ENCODE data around the gene ARL5A.

Gene ARL5A

DNA sequence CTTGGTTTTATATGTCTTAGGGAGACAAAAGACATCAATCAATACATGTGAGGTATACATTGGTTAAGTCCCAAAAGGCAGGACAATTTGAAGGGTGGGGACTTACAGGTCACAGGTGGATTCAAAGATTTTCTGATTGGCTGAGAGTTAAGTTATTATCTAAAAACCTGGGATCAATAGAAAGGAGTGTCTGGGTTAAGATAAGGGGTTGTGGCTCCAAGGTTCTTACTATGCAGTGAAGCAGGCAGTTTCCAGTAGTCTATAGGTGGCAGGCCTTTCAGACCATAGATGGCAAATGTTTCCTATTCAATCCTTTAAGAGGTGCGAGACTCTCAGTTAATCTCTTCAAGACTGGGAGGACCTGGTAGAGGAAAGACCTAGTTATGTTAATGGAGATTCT is 51.9 kb downstream of the ARL5A start:
- no peak overlapping the region for H3K18ac ChIP-seq (ENCODE audit: low read length)
- H2BK120ac ChIP-seq (ENCODE audit: insufficient read depth, low read length, poor library complexity) = no peak overlapping the region
- no peaks in the 10 kb centered on the region for H3K79me2 ChIP-seq (ENCODE audit: control insufficient read depth, insufficient read depth, low read length, poor library complexity)
- no peaks in the 10 kb centered on the region for H3K9me3 ChIP-seq (ENCODE audit: insufficient read depth, low read depth, low read length)
- no peak overlapping the region for H2BK12ac ChIP-seq (ENCODE audit: low read length)
- H3K14ac ChIP-seq (ENCODE audit: low read length) = no peak overlapping the region
- no peak overlapping the region for H3K27ac ChIP-seq (ENCODE audit: low read depth, low read length)
- H3K4me3 ChIP-seq (ENCODE audit: low read depth, low read length) = no peak overlapping the region
- DNase-seq = no peak
- no peaks in the 10 kb centered on the region for H3K79me1 ChIP-seq (ENCODE audit: low read length)
- no peak overlapping the region for H3K4ac ChIP-seq (ENCODE audit: low read depth, low read length)
- no peak overlapping the region for H2AK5ac ChIP-seq (ENCODE audit: low read length)
- no peak overlapping the region for H2BK5ac ChIP-seq (ENCODE audit: low read depth, low read length, poor library complexity)
- H4K91ac ChIP-seq (ENCODE audit: low read depth, low read length) = no peak overlapping the region
- no peak overlapping the region for H3K9ac ChIP-seq (ENCODE audit: low read length)
- H3K36me3 ChIP-seq (ENCODE audit: control insufficient read depth in 1 of 2, insufficient read depth in 2 of 2, low read length in 2 of 2) = peaks cover 4 to 18% of the 10 kb centered on the region in 2 experiments
- no peak overlapping the region for H4K8ac ChIP-seq (ENCODE audit: low read depth, low read length)
- H4K12ac ChIP-seq (ENCODE audit: low read depth, low read length) = no peak overlapping the region
- no peak overlapping the region for H2AFZ ChIP-seq (ENCODE audit: insufficient read depth, low read length, poor library complexity)
- no peaks in the 10 kb centered on the region for H3K27me3 ChIP-seq (ENCODE audit: insufficient read depth, low read length)
- no peak overlapping the region for H3K4me2 ChIP-seq (ENCODE audit: low read length)
- WGBS (ENCODE audit: extremely low coverage, insufficient coverage, insufficient read length) = no CpG with 5 or more reads among the region's 1 CpG
- H3K23ac ChIP-seq (ENCODE audit: low read length) = no peak overlapping the region
- no peaks in the 10 kb centered on the region for H3K4me1 ChIP-seq (ENCODE audit: control insufficient read depth in 1 of 2, insufficient read depth in 2 of 2, low read length in 2 of 2)

DNA sequence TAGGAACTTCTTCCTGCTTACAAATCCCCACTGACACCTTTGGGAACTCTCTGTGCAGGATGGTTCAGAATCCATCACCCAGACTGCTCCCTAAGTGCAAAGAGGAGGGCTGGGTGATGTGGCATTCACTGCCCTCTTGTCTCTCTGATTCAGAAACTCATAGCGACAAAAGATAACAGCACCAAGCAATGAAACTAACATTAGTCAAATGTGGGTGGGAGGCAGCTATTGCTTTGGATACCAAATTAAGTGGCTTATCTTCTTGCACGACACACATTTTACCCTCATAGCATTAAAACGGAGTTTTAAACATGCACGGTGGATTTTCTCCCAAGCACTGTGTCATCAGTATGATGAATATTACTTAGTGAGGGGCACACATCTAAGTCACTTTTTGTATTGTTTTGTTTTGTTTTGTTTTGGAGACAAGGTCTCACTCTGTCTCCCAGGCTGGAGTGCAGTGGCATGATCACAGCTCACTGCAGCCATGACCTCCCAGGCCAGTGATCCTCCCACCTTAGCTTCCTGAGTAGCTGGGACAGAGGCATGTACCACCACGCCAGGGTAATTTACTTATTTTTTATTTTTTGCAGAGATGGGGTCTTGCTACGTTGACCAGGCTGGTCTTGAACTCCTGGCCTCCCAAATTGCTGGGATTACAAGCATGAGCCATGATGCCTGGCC is 53.0 kb downstream of the ARL5A start:
- no peak overlapping the region for H3K18ac ChIP-seq (ENCODE audit: low read length)
- H2BK12ac ChIP-seq (ENCODE audit: low read length) = no peak overlapping the region
- no peak overlapping the region for H3K23ac ChIP-seq (ENCODE audit: low read length)
- H3K9me3 ChIP-seq (ENCODE audit: insufficient read depth, low read depth, low read length) = no peaks in the 10 kb centered on the region
- no peaks in the 10 kb centered on the region for H3K27me3 ChIP-seq (ENCODE audit: insufficient read depth, low read length)
- no peak overlapping the region for H3K14ac ChIP-seq (ENCODE audit: low read length)
- no peaks in the 10 kb centered on the region for H3K79me1 ChIP-seq (ENCODE audit: low read length)
- H2AK5ac ChIP-seq (ENCODE audit: low read length) = no peak overlapping the region
- H3K36me3 ChIP-seq (ENCODE audit: control insufficient read depth in 1 of 2, insufficient read depth in 2 of 2, low read length in 2 of 2) = peaks cover 4 to 18% of the 10 kb centered on the region in 2 experiments
- H4K12ac ChIP-seq (ENCODE audit: low read depth, low read length) = no peak overlapping the region
- no peak overlapping the region for H4K91ac ChIP-seq (ENCODE audit: low read depth, low read length)
- H4K8ac ChIP-seq (ENCODE audit: low read depth, low read length) = no peak overlapping the region
- no CpG with 5 or more reads among the region's 6 CpGs for WGBS (ENCODE audit: extremely low coverage, insufficient coverage, insufficient read length)
- no peak overlapping the region for H2BK5ac ChIP-seq (ENCODE audit: low read depth, low read length, poor library complexity)
- no peaks in the 10 kb centered on the region for H3K79me2 ChIP-seq (ENCODE audit: control insufficient read depth, insufficient read depth, low read length, poor library complexity)
- no peak overlapping the region for H3K4me3 ChIP-seq (ENCODE audit: low read depth, low read length)
- no peak overlapping the region for H3K9ac ChIP-seq (ENCODE audit: low read length)
- DNase-seq = peak in 1 of 2 donors; percentile 34
- H3K27ac ChIP-seq (ENCODE audit: low read depth, low read length) = no peak overlapping the region
- H2AFZ ChIP-seq (ENCODE audit: insufficient read depth, low read length, poor library complexity) = no peak overlapping the region
- no peak overlapping the region for H2BK120ac ChIP-seq (ENCODE audit: insufficient read depth, low read length, poor library complexity)
- H3K4ac ChIP-seq (ENCODE audit: low read depth, low read length) = no peak overlapping the region
- H3K4me2 ChIP-seq (ENCODE audit: low read length) = no peak overlapping the region
- no peaks in the 10 kb centered on the region for H3K4me1 ChIP-seq (ENCODE audit: control insufficient read depth in 1 of 2, insufficient read depth in 2 of 2, low read length in 2 of 2)

DNA sequence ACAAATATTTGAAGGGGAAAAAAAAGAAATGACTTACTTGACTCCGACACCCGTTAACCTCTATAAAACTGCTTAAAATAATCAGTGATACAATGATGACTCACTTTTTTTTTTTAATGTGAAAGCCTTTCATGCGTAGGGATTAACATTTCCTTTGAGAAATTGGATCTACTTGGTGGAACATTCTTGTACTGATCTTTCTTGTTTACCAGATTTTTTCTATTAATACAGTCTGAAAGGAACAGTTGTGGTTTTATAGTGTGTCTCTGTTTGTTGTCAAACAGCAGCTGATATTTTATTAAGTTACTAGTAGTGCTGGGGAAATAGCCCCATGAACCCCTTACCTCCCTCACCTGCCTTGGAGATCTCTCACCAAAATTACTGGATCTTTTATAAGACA is 53.7 kb downstream of the ARL5A start:
- Histone ChIP-seq H4K91ac (ENCODE audit: low read depth, low read length) (no peak overlapping the region), H3K18ac (ENCODE audit: low read length) (no peak overlapping the region), H3K23ac (ENCODE audit: low read length) (no peak overlapping the region), H3K4me1 (ENCODE audit: control insufficient read depth in 1 of 2, insufficient read depth in 2 of 2, low read length in 2 of 2) (no peaks in the 10 kb centered on the region), H2BK120ac (ENCODE audit: insufficient read depth, low read length, poor library complexity) (no peak overlapping the region), H3K14ac (ENCODE audit: low read length) (no peak overlapping the region), H3K4ac (ENCODE audit: low read depth, low read length) (no peak overlapping the region), H3K79me2 (ENCODE audit: control insufficient read depth, insufficient read depth, low read length, poor library complexity) (no peaks in the 10 kb centered on the region), H3K27ac (ENCODE audit: low read depth, low read length) (no peak overlapping the region), H3K79me1 (ENCODE audit: low read length) (no peaks in the 10 kb centered on the region), H3K27me3 (ENCODE audit: insufficient read depth, low read length) (no peaks in the 10 kb centered on the region), H3K36me3 (ENCODE audit: control insufficient read depth in 1 of 2, insufficient read depth in 2 of 2, low read length in 2 of 2) (peaks cover 6 to 19% of the 10 kb centered on the region in 2 experiments), H2AK5ac (ENCODE audit: low read length) (no peak overlapping the region), H3K4me2 (ENCODE audit: low read length) (no peak overlapping the region), H4K12ac (ENCODE audit: low read depth, low read length) (no peak overlapping the region), H2AFZ (ENCODE audit: insufficient read depth, low read length, poor library complexity) (no peak overlapping the region), H3K9me3 (ENCODE audit: insufficient read depth, low read depth, low read length) (no peaks in the 10 kb centered on the region), H2BK5ac (ENCODE audit: low read depth, low read length, poor library complexity) (no peak overlapping the region), H3K4me3 (ENCODE audit: low read depth, low read length) (no peak overlapping the region), H4K8ac (ENCODE audit: low read depth, low read length) (no peak overlapping the region), H3K9ac (ENCODE audit: low read length) (no peak overlapping the region), H2BK12ac (ENCODE audit: low read length) (no peak overlapping the region)
- DNase-seq = no peak
- WGBS (ENCODE audit: extremely low coverage, insufficient coverage, insufficient read length) = no CpG with 5 or more reads among the region's 3 CpGs

DNA sequence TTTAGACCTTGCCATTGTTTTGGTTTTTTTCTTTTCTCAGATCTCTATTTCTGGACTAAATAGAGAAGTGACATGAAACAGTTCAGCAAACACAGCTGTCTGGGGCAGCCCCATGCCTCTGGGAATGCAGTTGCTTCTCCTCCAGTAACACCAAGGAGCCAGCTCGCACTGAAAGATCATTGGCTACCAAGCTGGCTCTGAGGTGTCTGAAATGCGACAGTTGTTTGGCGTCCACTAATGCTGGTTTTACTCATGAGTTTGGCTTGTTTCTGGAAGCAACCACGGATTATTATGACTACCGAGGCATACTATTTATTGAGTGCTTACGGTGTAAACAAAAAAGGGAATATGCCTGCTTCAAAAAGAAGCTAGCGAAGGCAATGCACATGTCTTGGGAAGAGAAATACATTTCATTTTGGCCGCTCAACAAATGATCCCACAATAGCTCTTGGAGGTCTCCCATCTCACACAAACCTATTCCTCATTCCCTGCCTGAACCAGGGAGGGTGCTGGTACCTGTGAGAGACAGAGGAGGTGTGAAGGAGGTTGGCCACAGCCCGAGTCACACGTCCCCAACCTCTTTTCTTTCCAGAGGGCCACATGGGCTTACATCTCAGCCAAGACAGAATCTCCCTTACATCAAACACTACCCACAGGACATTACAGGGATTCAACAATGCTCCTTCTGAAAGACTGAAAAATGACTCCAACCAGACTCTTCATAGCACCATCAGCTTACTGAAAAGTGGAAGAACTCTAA is 56.4 kb downstream of the ARL5A start:
- Histone ChIP-seq H3K9me3 (ENCODE audit: insufficient read depth, low read depth, low read length) (no peaks in the 10 kb centered on the region), H3K27me3 (ENCODE audit: insufficient read depth, low read length) (no peaks in the 10 kb centered on the region), H3K4me1 (ENCODE audit: control insufficient read depth in 1 of 2, insufficient read depth in 2 of 2, low read length in 2 of 2) (peaks cover 0 to 2% of the 10 kb centered on the region in 2 experiments), H3K27ac (ENCODE audit: low read depth, low read length) (no peak overlapping the region), H3K23ac (ENCODE audit: low read length) (no peak overlapping the region), H4K91ac (ENCODE audit: low read depth, low read length) (no peak overlapping the region), H4K12ac (ENCODE audit: low read depth, low read length) (no peak overlapping the region), H2AK5ac (ENCODE audit: low read length) (no peak overlapping the region), H3K79me2 (ENCODE audit: control insufficient read depth, insufficient read depth, low read length, poor library complexity) (no peaks in the 10 kb centered on the region), H2AFZ (ENCODE audit: insufficient read depth, low read length, poor library complexity) (no peak overlapping the region), H3K4me3 (ENCODE audit: low read depth, low read length) (no peak overlapping the region), H3K14ac (ENCODE audit: low read length) (no peak overlapping the region), H2BK5ac (ENCODE audit: low read depth, low read length, poor library complexity) (no peak overlapping the region), H2BK12ac (ENCODE audit: low read length) (no peak overlapping the region), H4K8ac (ENCODE audit: low read depth, low read length) (no peak overlapping the region), H3K9ac (ENCODE audit: low read length) (no peak overlapping the region), H3K79me1 (ENCODE audit: low read length) (no peaks in the 10 kb centered on the region), H2BK120ac (ENCODE audit: insufficient read depth, low read length, poor library complexity) (no peak overlapping the region), H3K4ac (ENCODE audit: low read depth, low read length) (no peak overlapping the region), H3K18ac (ENCODE audit: low read length) (no peak overlapping the region), H3K4me2 (ENCODE audit: low read length) (no peak overlapping the region), H3K36me3 (ENCODE audit: control insufficient read depth in 1 of 2, insufficient read depth in 2 of 2, low read length in 2 of 2) (peaks cover 2 to 14% of the 10 kb centered on the region in 2 experiments)
- WGBS (ENCODE audit: extremely low coverage, insufficient coverage, insufficient read length) = no CpG with 5 or more reads among the region's 10 CpGs
- peak; percentile 86 to 90 for DNase-seq
